ENCODE measurements around the gene PEAK1. TPM values are rescaled to one million over a fixed set of nuclear protein-coding genes. Genes with fewer than 3 reads are reported as not detected.

The PEAK1 gene
- total RNA-seq, 2 donors from 2014 or later: 25.4 to 38.4 TPM

GRCh38 chr15:77083381-77084160 is 336.3 kb downstream of the PEAK1 start:
- Mint-ChIP-seq H3K36me3 (ENCODE audit: low read depth) (no peaks in the 10 kb centered on the region), H3K9me3 (peaks cover under 1% of the 10 kb centered on the region), H3K27ac (no peak overlapping the region), H3K4me1 (no peaks in the 10 kb centered on the region), H3K27me3 (ENCODE audit: insufficient read depth) (peaks cover 6% of the 10 kb centered on the region), H3K4me3 (peak overlapping the region; percentile 40)
- Histone ChIP-seq H3K9me3 (ENCODE audit: control insufficient read depth, low read length) (no peaks in the 10 kb centered on the region), H3K9ac (ENCODE audit: extremely low read depth, low read length, poor library complexity, severe bottlenecking) (no peak overlapping the region), H3K4me3 (ENCODE audit: low read length) (peak overlapping the region; percentile 12), H3K36me3 (ENCODE audit: control insufficient read depth, insufficient read depth, low read length) (no peaks in the 10 kb centered on the region), H3K27ac (ENCODE audit: low read depth, low read length) (no peak overlapping the region), H3K4me1 (ENCODE audit: control insufficient read depth, insufficient read depth, low read length) (no peaks in the 10 kb centered on the region), H3K27me3 (ENCODE audit: control insufficient read depth, insufficient read depth, low read length, poor library complexity, severe bottlenecking) (no peaks in the 10 kb centered on the region)
- peak; percentile 95 for DNase-seq
- TF ChIP-seq CTCF (conservative IDR thresholded peaks at IDR 0.05): no peak
- 19 to 36% methylated on average over 14 to 21 of the region's 21 CpGs for WGBS, 2 experiments (ENCODE audit: insufficient coverage in 1 of 2, insufficient read length in 1 of 2)

- H3K4me1 ChIP-seq (ENCODE audit: control insufficient read depth, insufficient read depth, low read length): no peaks in the 10 kb centered on the region
- TF ChIP-seq CTCF (conservative IDR thresholded peaks at IDR 0.05): no peak
- H3K27me3 ChIP-seq (ENCODE audit: control insufficient read depth, insufficient read depth, low read length, poor library complexity, severe bottlenecking): no peaks in the 10 kb centered on the region
- H3K9me3 ChIP-seq (ENCODE audit: control insufficient read depth, low read length): no peaks in the 10 kb centered on the region
- Mint-ChIP-seq H3K27ac (no peak overlapping the region), H3K36me3 (ENCODE audit: low read depth) (no peaks in the 10 kb centered on the region), H3K4me1 (no peaks in the 10 kb centered on the region), H3K9me3 (peaks cover 4% of the 10 kb centered on the region), H3K4me3 (no peak overlapping the region), H3K27me3 (ENCODE audit: insufficient read depth) (peaks cover 3% of the 10 kb centered on the region)
- no peak overlapping the region for H3K9ac ChIP-seq (ENCODE audit: extremely low read depth, low read length, poor library complexity, severe bottlenecking)
- no peaks in the 10 kb centered on the region for H3K36me3 ChIP-seq (ENCODE audit: control insufficient read depth, insufficient read depth, low read length)
- WGBS, 2 experiments (ENCODE audit: insufficient coverage in 1 of 2, insufficient read length in 1 of 2): 86 to 88% methylated on average over 4 to 5 of the region's 5 CpGs
- H3K4me3 ChIP-seq (ENCODE audit: low read length): no peak overlapping the region
- no peak overlapping the region for H3K27ac ChIP-seq (ENCODE audit: low read depth, low read length)
- no peak for DNase-seq
Measured at GRCh38 chr15:77081971-77082370, 337.9 kb downstream of the PEAK1 start.

- H3K4me1 Mint-ChIP-seq: peaks cover 7% of the 10 kb centered on the region
- Histone ChIP-seq H3K4me1 (ENCODE audit: control insufficient read depth, insufficient read depth, low read length) (no peaks in the 10 kb centered on the region), H3K9ac (ENCODE audit: extremely low read depth, low read length, poor library complexity, severe bottlenecking) (no peak overlapping the region), H3K4me3 (ENCODE audit: low read length) (no peak overlapping the region), H3K9me3 (ENCODE audit: control insufficient read depth, low read length) (no peaks in the 10 kb centered on the region), H3K27ac (ENCODE audit: low read depth, low read length) (no peak overlapping the region), H3K36me3 (ENCODE audit: control insufficient read depth, insufficient read depth, low read length) (no peaks in the 10 kb centered on the region), H3K27me3 (ENCODE audit: control insufficient read depth, insufficient read depth, low read length, poor library complexity, severe bottlenecking) (no peaks in the 10 kb centered on the region)
- no peak overlapping the region for H3K4me3 Mint-ChIP-seq
- peaks cover 4% of the 10 kb centered on the region for H3K9me3 Mint-ChIP-seq
- H3K27ac Mint-ChIP-seq: no peak overlapping the region
- 92 to 93% methylated on average over 3 to 4 of the region's 4 CpGs for WGBS, 2 experiments (ENCODE audit: insufficient coverage in 1 of 2, insufficient read length in 1 of 2)
- no peak for DNase-seq
- no peaks in the 10 kb centered on the region for H3K36me3 Mint-ChIP-seq (ENCODE audit: low read depth)
- no peak for TF ChIP-seq CTCF (conservative IDR thresholded peaks at IDR 0.05)
- H3K27me3 Mint-ChIP-seq (ENCODE audit: insufficient read depth): peaks cover 4% of the 10 kb centered on the region
Measured at GRCh38 chr15:77076323-77076915, 343.5 kb downstream of the PEAK1 start.

All from endodermal cell (in vitro differentiated cells).